ENCODE measurements around the gene LRRC56. TPM values are rescaled to one million over a fixed set of nuclear protein-coding genes. Genes with fewer than 3 reads are reported as not detected.

The LRRC56 gene
- total RNA-seq, 4 donors from 2014 or later = 0.38 TPM; not detected in 3

DNA sequence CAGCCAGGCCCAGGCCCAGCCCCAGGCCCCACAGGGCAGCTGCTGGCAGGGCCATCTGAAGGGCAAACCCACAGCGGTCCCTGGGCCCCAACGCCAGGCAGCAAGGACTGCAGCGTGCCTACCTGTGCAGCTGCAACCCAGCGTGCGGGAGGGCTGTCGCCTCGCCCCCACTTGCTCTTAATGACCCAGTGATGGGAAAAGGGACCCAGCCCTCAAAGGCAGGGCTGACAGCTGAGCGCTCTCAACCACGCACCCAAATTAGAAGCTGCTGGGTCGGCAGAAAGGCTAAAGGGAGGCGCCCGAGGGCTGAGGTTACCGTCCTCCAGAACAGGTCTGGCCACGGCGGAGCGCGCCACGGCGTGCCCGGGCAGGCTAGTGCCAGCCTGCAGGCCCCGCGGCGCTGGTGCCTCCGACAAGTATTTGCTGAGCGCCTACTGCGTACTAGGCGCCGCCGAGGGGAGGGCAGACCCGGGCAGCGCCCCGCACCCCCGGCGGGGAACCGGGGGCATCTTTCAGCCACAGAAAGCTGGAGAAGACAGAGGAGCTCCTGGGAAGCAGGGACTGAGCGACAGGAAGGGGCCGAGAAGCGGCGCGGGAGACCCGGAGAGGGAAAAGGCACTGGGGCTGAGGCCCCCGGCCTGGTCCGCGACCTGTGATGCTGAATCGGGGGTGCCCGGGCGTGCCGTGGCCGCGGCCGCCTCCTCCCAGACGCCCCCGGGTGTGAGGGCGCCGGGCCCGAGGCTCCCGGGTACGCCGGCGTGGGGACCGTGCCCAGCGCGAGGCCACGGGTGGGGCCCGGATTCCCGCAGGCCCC is 2.7 kb upstream of the LRRC56 start:
- TF ChIP-seq, protein P1, sequence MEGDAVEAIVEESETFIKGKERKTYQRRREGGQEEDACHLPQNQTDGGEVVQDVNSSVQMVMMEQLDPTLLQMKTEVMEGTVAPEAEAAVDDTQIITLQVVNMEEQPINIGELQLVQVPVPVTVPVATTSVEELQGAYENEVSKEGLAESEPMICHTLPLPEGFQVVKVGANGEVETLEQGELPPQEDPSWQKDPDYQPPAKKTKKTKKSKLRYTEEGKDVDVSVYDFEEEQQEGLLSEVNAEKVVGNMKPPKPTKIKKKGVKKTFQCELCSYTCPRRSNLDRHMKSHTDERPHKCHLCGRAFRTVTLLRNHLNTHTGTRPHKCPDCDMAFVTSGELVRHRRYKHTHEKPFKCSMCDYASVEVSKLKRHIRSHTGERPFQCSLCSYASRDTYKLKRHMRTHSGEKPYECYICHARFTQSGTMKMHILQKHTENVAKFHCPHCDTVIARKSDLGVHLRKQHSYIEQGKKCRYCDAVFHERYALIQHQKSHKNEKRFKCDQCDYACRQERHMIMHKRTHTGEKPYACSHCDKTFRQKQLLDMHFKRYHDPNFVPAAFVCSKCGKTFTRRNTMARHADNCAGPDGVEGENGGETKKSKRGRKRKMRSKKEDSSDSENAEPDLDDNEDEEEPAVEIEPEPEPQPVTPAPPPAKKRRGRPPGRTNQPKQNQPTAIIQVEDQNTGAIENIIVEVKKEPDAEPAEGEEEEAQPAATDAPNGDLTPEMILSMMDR (IDR thresholded peaks at IDR 0.05; ENCODE audit: low read depth) = no peak

- TF ChIP-seq, protein P1 (IDR thresholded peaks at IDR 0.05; ENCODE audit: low read depth) = no peak
These were observed 2.2 kb upstream of the LRRC56 start for GRCh38 chr11:535210-535518.

- TF ChIP-seq, protein P1 (IDR thresholded peaks at IDR 0.05; ENCODE audit: low read depth) = no peak
These were observed 1.5 kb upstream of the LRRC56 start, which contains the start of gene HRAS for GRCh38 chr11:535519-536454. Gene HRAS (minus strand): TSS chr11:535576.

DNA sequence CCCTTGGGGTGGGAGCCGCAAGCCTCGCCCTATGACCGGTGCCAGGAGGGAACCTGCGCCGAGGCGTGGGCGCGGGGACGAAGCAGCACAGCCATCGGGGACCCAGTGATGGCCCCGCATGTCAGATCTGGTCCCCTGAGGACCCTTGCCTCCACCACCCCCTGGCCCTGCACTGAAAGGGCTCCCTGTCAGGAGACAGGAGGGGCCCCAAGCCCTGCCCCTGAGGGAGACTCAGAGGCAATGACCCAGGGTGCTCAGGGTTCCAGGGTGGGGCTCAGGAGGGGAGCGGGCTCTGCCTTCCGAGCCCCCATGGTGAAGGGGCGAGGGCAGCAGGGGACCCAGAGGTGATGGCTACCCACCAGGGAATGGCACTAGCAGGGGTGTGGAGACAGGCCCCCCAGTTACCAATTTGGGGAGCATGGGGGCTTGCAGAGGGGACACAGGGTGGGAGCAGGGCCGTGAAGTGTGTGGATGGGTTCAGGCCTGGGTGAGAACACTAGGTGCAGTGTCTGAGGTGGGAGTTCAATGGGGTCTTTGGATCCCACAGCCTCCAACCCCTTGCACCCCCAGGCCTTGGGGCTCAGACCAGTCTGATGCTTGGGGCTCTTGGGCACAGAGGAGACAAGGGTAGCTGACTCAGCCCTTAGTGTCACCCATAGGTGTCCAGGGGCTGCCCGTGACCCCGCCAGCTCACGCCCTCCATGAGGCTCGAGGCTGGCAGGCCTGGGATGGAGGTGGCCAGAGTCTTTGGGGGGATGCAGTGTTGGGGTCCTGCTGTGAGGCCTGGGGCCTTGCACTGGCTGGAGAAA is 499 bp downstream of the LRRC56 start:
- TF ChIP-seq, protein P1 (IDR thresholded peaks at IDR 0.05; ENCODE audit: low read depth) = no peak

DNA sequence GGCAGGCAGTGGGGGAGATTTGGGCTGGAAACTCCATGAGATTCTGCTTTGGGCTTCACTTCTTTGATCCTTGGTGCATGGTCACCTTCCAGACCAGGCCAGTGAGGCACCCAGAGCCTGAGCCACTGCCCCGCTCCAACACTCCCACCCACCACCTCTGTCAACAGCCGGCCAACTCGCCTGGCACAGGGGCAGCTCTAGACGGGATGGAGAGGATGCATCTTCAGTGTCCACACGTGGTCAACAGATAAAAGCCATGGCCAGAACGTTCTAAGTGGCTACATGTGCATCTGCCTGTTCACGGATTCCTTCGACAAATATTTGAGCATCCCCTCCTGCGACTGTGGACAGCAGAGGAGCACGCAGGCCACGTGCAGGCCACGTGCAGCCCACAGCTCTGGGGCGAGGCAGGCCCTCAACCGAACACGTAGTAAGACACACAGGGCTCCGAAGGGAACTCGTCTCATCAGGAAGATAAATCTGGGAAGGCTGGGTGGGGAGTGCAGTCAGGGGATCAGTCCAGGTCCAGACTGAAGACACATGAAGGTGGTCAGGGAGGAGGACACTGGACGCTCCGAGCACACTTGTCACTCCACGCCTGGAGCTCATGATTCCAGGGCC is 1.2 kb downstream of the LRRC56 start:
- TF ChIP-seq, protein P1 (IDR thresholded peaks at IDR 0.05; ENCODE audit: low read depth) = no peak

DNA sequence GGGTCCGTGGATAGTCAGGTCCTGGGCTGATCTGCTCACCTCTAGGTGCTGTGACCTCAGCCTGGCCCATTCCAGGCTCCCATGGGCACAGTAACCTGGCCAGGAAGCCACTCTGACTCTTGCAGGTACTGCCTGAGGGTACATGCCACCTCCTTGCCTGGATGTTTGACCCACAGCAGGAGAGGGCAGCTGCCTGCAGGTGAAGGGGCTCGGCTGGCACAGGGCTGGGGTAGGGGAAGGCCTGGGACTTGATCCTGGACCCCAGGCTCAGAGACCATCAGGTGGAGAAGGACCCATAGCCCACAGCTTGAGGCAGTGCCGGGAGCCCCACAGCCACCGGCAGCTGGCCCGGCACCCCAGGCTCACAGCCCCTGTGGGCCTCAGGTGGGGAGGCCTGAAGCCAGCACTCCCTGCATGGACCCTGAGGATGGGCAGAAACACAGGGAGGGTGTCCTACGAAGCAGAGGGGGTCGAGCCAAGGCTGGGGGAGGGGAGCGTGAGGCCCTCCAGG is 2.7 kb downstream of the LRRC56 start:
- TF ChIP-seq, protein P1 (IDR thresholded peaks at IDR 0.05; ENCODE audit: low read depth) = no peak
